Common myeloid progenitor, CD34-positive (primary cell): ENCODE results near the gene CPEB1.

Source experiments
- CTCF ChIA-PET: fragments of 350-600 bp; sonication (Branson Sonifier 250); formaldehyde crosslinking; loops from one replicate; lab custom pipeline; 2021; ENCODE audit warnings: antibody characterized with exemption; lab: Charles Lee
- POLR2A ChIA-PET: fragments of 350-600 bp; sonication (Branson Sonifier 250); formaldehyde crosslinking; loops from one replicate; lab custom pipeline; 2021; ENCODE audit warnings: antibody characterized with exemption; lab: Charles Lee
- DNase-seq, 3 donors: peaks; one replicate each; pipeline versions ENCODE4 v3.0.0 to v3.0.0-alpha.2; 2013
- H3K27ac ChIP-seq, 2 experiments: 1 replicate in 1 of 2; 2 replicates in 1 of 2; pipeline ENCODE4 v1.7.0; 2013; ENCODE audit warnings: inconsistent platforms in 2 of 2, low read length in 2 of 2, mild to moderate bottlenecking in 2 of 2, low read depth in 1 of 2, moderate library complexity in 1 of 2; ENCODE audit not compliant: severe bottlenecking in 2 of 2, insufficient read depth in 1 of 2, poor library complexity in 1 of 2
- H3K27me3 ChIP-seq, 5 experiments: replicated peaks in 2 of 5; 1 replicate in 3 of 5; 2 replicates in 2 of 5; pipeline versions ENCODE4 v1.6.1 to v1.7.0; 2013; ENCODE audit warnings: low read length in 4 of 5, mild to moderate bottlenecking in 2 of 5, moderate library complexity in 2 of 5, inconsistent platforms in 1 of 5; ENCODE audit not compliant: insufficient read depth in 5 of 5, control insufficient read depth in 4 of 5
- H3K36me3 ChIP-seq, 4 experiments: 1 replicate in 2 of 4; 2 replicates in 2 of 4; pipeline versions ENCODE4 v1.6.1 to v1.7.0; 2013; ENCODE audit warnings: low read length in 3 of 4, control low read depth in 1 of 4, mild to moderate bottlenecking in 1 of 4; ENCODE audit not compliant: control insufficient read depth in 4 of 4, insufficient read depth in 4 of 4
- H3K4me1 ChIP-seq, 4 experiments: 1 replicate in 3 of 4; 2 replicates in 1 of 4; pipeline versions ENCODE4 v1.6.1 to v1.7.1; 2013; ENCODE audit warnings: low read length in 3 of 4, mild to moderate bottlenecking in 3 of 4, control low read depth in 1 of 4, inconsistent platforms in 1 of 4, moderate library complexity in 1 of 4; ENCODE audit not compliant: control insufficient read depth in 4 of 4, insufficient read depth in 4 of 4; ENCODE audit errors: control extremely low read depth in 1 of 4
- H3K4me3 ChIP-seq, 7 experiments: 1 replicate in 4 of 7; 2 replicates in 3 of 7; pipeline versions ENCODE4 v1.5.1 to v1.7.0; 2013; ENCODE audit warnings: mild to moderate bottlenecking in 7 of 7, low read length in 6 of 7, moderate library complexity in 6 of 7, inconsistent platforms in 2 of 7, low read depth in 2 of 7, control low read depth in 1 of 7; ENCODE audit not compliant: insufficient read depth in 4 of 7, control insufficient read depth in 1 of 7; ENCODE audit errors: extremely low read depth in 1 of 7
- H3K9me3 ChIP-seq, 5 experiments: 1 replicate in 4 of 5; 2 replicates in 1 of 5; pipeline versions ENCODE4 v1.6.1 to v1.7.1; 2013; ENCODE audit warnings: low read length in 4 of 5, mild to moderate bottlenecking in 2 of 5, inconsistent platforms in 1 of 5, low read depth in 1 of 5, moderate library complexity in 1 of 5; ENCODE audit not compliant: control insufficient read depth in 4 of 5, insufficient read depth in 2 of 5; ENCODE audit errors: control extremely low read depth in 1 of 5
- WGBS: methylation state at CpG from one replicate; pipeline ENCODE4 v1.1.5; 2013; ENCODE audit not compliant: insufficient coverage; 5-methylcytosine and 5-hydroxymethylcytosine counted together

Gene CPEB1

DNA sequence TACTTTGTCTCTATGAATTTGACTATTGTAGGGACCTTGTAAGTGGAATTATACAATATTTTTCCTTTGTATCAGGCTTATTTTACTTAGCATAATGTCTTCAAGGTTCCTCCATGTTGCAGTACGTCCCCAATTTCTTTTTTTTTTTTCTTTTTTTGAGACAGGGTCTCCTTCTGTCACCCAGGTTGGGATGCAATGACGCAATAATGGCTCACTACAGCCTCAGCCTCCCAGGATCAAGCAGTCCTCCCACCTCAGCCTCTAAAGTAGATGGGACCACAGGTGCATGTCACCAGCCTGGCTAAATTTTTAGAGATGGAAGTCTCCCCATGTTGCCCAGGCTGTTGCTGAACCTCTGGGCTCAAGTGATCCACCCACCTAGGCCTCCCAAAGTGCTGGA lies 66.5 kb downstream of the CPEB1 start:
- 100% methylated on average over 2 of the region's 2 CpGs for WGBS
- DNase-seq, result no peak
- Histone ChIP-seq H3K36me3 (no peaks in the 10 kb centered on the region), H3K27ac (no peak overlapping the region), H3K4me1 (no peaks in the 10 kb centered on the region), H3K27me3 (peaks cover 0 to 9% (median 4%) of the 10 kb centered on the region in 5 experiments), H3K4me3 (no peak overlapping the region), H3K9me3 (no peaks in the 10 kb centered on the region)
- ChIA-PET POLR2A (no interaction called here), CTCF (no interaction called here)

DNA sequence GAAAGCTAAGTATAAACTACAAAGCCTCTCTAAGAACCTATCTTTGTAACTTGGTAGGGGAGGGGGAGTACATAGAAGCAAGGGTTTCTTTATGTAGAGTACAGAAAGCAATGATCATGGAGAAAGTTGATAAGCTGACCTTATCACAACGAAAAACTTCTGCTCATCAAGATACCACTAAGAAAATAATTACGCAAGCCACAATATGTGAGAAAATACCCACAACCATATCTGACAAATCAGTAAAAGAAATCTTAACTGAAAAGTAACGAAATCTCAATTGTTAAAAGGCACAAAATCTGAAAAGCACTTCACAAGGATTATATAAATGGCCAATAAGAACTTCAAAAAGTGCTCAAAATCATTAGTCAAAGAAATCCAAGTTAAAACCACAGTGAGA lies 71.8 kb downstream of the CPEB1 start:
- ChIA-PET CTCF (no interaction called here), POLR2A (no interaction called here)
- Histone ChIP-seq H3K27ac (no peak overlapping the region), H3K4me3 (no peak overlapping the region), H3K36me3 (no peaks in the 10 kb centered on the region), H3K9me3 (no peaks in the 10 kb centered on the region), H3K27me3 (peaks cover 0 to 12% (median 5%) of the 10 kb centered on the region in 5 experiments), H3K4me1 (peaks cover 0 to 8% (median 2%) of the 10 kb centered on the region in 4 experiments)
- no CpG with 5 or more reads among the region's 3 CpGs for WGBS
- DNase-seq, result no peak

DNA sequence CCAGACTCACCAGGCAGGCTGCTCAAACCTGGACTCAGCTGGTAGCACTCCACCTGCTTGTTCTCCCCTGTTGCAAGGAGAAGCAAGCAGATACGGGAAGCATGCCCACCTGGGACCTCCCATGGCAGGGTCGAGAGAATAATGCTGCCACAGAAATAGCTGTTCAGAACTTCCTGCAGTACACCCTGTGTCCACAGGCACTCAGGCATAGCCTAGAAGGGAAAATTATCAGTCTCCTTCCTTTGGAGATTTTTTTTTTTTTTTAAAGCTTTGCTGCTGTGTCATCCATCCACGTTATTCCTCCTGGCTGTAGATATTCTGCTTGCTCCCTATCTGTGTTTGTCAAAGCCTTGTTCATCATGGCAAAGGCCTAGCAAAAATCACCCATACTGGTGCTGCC lies 74.2 kb downstream of the CPEB1 start:
- Histone ChIP-seq H3K4me3 (no peak overlapping the region), H3K27me3 (peaks cover 0 to 16% (median 5%) of the 10 kb centered on the region in 5 experiments), H3K36me3 (no peaks in the 10 kb centered on the region), H3K9me3 (no peaks in the 10 kb centered on the region), H3K27ac (no peak overlapping the region), H3K4me1 (peaks cover 0 to 8% (median 2%) of the 10 kb centered on the region in 4 experiments)
- no peak for DNase-seq
- 91% methylated on average over 3 of the region's 3 CpGs for WGBS
- CTCF ChIA-PET, result interaction anchor here (0.9 to 1.1 kb wide), 2 partner anchors 12 to 43 kb away, joined by 3 to 5 read pairs; no protein-coding TSS in a partner anchor
- POLR2A ChIA-PET, result no interaction called here

DNA sequence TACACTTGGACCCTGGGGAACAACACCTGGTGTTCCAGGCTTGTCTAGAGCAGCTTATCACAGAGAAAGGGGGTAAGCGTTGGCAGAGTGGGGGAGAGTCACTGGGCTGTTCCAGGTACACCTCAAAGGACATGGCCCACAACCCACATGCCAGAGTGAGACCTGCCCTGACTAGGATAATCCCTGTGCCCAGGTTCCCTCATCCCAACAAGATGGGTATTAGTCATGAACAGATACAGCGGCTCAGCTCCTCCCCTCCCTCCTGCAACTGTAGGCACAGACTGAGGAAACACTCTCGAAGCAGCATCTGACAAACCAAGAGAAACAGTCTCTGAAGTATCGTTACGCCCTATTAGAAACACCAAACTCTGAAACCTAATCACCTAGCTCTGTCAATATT lies 74.9 kb downstream of the CPEB1 start:
- H3K27me3 ChIP-seq, result peaks cover 0 to 19% (median 5%) of the 10 kb centered on the region in 5 experiments
- ChIA-PET CTCF (interaction anchor here (1.1 kb wide), 1 partner anchor 13 kb away, joined by 5 read pairs; no protein-coding TSS in a partner anchor), POLR2A (no interaction called here)
- DNase-seq, result no peak
- WGBS, result 100% methylated on average over 4 of the region's 5 CpGs
- H3K36me3 ChIP-seq, result no peaks in the 10 kb centered on the region
- no peaks in the 10 kb centered on the region for H3K9me3 ChIP-seq
- H3K4me1 ChIP-seq, result peaks cover 0 to 8% (median 2%) of the 10 kb centered on the region in 4 experiments
- no peak overlapping the region for H3K4me3 ChIP-seq
- no peak overlapping the region for H3K27ac ChIP-seq

DNA sequence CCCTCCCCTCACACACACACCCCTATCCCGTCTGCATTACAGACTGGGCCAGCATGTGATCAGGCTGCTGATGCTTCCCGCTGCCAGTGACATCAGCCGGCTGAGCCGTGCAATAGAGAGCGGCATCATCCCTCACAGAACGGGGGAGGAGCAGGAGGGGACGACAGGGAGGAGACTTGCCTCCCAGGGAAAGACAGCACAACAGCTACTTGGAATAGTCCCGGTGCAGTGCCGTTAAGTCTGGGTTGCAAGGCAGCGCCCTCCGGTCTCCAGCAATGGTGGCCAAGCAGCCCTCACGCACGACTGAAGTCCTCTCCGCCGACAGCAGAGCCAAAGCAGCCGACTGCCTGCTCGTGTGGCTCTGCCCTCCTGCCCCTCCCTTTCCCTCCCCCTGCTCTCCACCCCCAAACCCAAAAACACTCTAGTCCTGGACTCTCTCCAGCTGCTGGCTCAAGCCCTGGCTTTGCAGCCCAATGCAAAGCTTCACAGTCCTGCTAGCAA lies 75.4 kb downstream of the CPEB1 start:
- Histone ChIP-seq H3K36me3 (no peaks in the 10 kb centered on the region), H3K4me3 (peak overlapping the region in 4 of 7 experiments; percentile 43 to 72 (median 58)), H3K27me3 (peaks cover 0 to 19% (median 4%) of the 10 kb centered on the region in 5 experiments), H3K9me3 (no peaks in the 10 kb centered on the region), H3K27ac (no peak overlapping the region), H3K4me1 (peaks cover 0 to 8% (median 2%) of the 10 kb centered on the region in 4 experiments)
- 3% methylated on average over 16 of the region's 17 CpGs for WGBS
- ChIA-PET CTCF (no interaction called here), POLR2A (no interaction called here)
- peak in 2 of 3 donors; percentile 26 to 32 for DNase-seq

DNA sequence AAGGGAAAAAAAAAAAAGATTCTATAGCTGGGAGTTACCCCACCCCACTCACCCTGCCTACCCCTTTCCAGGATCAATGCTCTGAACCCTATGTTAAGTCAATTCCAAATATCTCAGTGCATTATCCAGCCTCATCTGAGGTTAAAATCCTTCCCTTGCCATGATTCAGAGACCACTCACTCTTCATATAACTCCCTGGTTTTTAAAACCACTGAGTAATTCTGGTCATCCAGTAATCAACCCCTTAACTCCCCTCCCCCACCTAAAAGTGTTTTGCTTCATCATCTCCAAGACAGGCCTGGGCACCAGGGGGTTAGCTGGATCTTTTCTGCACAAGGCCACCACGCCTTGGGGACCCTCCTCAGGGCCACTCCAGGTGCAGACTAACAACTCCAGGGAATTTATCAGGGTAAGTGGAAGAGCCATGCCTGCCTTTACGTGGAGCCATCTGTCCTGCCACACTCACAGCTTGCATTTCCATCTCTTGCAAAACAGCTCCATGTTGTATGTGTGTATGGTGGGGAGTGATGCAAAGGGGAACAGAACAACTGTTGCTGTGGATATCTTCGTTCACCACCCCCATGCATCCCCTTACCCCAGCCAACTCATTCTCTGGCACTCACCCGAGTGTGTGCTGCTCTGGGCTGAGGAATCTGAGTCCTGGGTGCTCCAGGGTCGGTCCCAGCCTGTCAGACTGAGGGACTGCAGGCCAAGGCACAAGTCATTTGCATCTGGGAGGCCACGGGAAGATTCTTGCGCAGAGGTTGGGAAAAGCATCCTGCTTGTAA lies 76.2 kb downstream of the CPEB1 start:
- H3K4me1 ChIP-seq, result peaks cover 0 to 8% (median 2%) of the 10 kb centered on the region in 4 experiments
- CTCF ChIA-PET, result no interaction called here
- 92% methylated on average over 6 of the region's 7 CpGs for WGBS
- H3K27ac ChIP-seq, result no peak overlapping the region
- no peak for DNase-seq
- POLR2A ChIA-PET, result no interaction called here
- peaks cover 0 to 19% (median 4%) of the 10 kb centered on the region in 5 experiments for H3K27me3 ChIP-seq
- H3K36me3 ChIP-seq, result no peaks in the 10 kb centered on the region
- H3K9me3 ChIP-seq, result no peaks in the 10 kb centered on the region
- no peak overlapping the region for H3K4me3 ChIP-seq

DNA sequence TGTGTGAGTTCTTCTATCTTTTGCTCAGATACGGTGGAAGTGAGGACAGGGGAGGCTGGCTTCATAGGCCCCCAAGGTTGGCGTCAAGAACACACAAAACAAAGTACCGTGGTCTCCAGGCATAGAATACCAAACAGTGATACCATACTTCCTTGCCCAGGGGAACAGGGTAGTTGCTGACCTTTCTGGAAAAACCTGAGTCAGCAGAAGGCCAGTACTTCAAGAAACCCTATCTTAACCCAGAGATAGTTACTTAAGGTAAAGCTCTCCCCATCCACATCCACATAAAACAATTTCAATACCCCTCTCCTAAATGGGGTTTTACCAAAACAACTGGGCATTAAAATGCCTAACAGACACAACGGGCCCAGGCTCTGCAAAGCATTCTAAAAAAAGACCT lies 77.3 kb downstream of the CPEB1 start:
- CTCF ChIA-PET, result interaction anchor here (0.5 to 0.9 kb wide), 2 partner anchors 27 to 1523 kb away, joined by 3 to 4 read pairs; no protein-coding TSS in a partner anchor
- Histone ChIP-seq H3K27ac (no peak overlapping the region), H3K9me3 (no peaks in the 10 kb centered on the region), H3K36me3 (no peaks in the 10 kb centered on the region), H3K4me3 (no peak overlapping the region), H3K4me1 (peaks cover 0 to 8% (median 2%) of the 10 kb centered on the region in 4 experiments), H3K27me3 (peaks cover 0 to 19% (median 2%) of the 10 kb centered on the region in 5 experiments)
- POLR2A ChIA-PET, result interaction anchor here (1.5 kb wide), 1 partner anchor 8 kb away, joined by 3 read pairs; no protein-coding TSS in a partner anchor
- no peak for DNase-seq
- 94% methylated on average over 2 of the region's 4 CpGs for whole genome bisulfite sequencing
